ENCODE measurements around the gene MYH11.

Gene MYH11

DNA sequence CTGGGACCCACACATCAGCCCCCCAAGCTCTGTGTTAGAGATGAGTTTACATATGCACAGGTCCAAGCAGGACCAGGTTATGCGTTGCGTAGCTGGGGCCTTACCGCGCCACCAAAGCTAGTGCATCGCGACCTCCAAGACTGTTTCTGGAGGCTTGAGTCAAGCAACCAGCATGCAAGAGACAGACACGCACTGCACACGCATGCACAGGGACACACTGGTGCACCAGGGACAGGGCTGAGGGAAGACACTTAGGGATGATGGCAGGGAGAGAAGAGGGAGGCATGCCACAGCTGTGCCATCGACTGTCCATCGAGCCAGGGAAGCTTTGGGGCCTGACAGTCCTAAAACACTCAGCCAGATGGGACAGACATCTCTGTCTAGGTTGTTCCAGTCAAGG, 72.8 kb downstream of the MYH11 start:
- H3K79me2 ChIP-seq (ENCODE audit: insufficient read depth, low read length): no peaks in the 10 kb centered on the region
- H3K9ac ChIP-seq (ENCODE audit: low read length): no peak overlapping the region
- H4K20me1 ChIP-seq (ENCODE audit: insufficient read depth, low read length): no peaks in the 10 kb centered on the region
- H3K36me3 ChIP-seq (ENCODE audit: insufficient read depth, low read length): no peaks in the 10 kb centered on the region
- H3K9me2 ChIP-seq (ENCODE audit: low read depth, low read length): no peaks in the 10 kb centered on the region
- no peaks in the 10 kb centered on the region for H3K9me3 ChIP-seq (ENCODE audit: low read length)
- H3K27me3 ChIP-seq (ENCODE audit: insufficient read depth, low read length): no peaks in the 10 kb centered on the region; the same call in 1 of the 2 replicates
- no peaks in the 10 kb centered on the region for H3K4me1 ChIP-seq (ENCODE audit: insufficient read depth, low read length, severe bottlenecking)
- H2AFZ ChIP-seq (ENCODE audit: low read length): no peak overlapping the region
- H3K27ac ChIP-seq (ENCODE audit: low read depth, low read length, poor library complexity, severe bottlenecking): no peak overlapping the region
- no peak overlapping the region for H3K4me3 ChIP-seq (ENCODE audit: low read depth, low read length, poor library complexity, severe bottlenecking)
- TF ChIP-seq, protein P1, sequence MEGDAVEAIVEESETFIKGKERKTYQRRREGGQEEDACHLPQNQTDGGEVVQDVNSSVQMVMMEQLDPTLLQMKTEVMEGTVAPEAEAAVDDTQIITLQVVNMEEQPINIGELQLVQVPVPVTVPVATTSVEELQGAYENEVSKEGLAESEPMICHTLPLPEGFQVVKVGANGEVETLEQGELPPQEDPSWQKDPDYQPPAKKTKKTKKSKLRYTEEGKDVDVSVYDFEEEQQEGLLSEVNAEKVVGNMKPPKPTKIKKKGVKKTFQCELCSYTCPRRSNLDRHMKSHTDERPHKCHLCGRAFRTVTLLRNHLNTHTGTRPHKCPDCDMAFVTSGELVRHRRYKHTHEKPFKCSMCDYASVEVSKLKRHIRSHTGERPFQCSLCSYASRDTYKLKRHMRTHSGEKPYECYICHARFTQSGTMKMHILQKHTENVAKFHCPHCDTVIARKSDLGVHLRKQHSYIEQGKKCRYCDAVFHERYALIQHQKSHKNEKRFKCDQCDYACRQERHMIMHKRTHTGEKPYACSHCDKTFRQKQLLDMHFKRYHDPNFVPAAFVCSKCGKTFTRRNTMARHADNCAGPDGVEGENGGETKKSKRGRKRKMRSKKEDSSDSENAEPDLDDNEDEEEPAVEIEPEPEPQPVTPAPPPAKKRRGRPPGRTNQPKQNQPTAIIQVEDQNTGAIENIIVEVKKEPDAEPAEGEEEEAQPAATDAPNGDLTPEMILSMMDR (IDR thresholded peaks at IDR 0.05; ENCODE audit: low read length): no peak
- no peak for TF ChIP-seq EZH2 (IDR thresholded peaks at IDR 0.05; ENCODE audit: borderline replicate concordance, low read length)
- H3F3A ChIP-seq (ENCODE audit: insufficient read depth, low read length): no peaks in the 10 kb centered on the region
- no peak overlapping the region for H3K4me2 ChIP-seq (ENCODE audit: low read length)

DNA sequence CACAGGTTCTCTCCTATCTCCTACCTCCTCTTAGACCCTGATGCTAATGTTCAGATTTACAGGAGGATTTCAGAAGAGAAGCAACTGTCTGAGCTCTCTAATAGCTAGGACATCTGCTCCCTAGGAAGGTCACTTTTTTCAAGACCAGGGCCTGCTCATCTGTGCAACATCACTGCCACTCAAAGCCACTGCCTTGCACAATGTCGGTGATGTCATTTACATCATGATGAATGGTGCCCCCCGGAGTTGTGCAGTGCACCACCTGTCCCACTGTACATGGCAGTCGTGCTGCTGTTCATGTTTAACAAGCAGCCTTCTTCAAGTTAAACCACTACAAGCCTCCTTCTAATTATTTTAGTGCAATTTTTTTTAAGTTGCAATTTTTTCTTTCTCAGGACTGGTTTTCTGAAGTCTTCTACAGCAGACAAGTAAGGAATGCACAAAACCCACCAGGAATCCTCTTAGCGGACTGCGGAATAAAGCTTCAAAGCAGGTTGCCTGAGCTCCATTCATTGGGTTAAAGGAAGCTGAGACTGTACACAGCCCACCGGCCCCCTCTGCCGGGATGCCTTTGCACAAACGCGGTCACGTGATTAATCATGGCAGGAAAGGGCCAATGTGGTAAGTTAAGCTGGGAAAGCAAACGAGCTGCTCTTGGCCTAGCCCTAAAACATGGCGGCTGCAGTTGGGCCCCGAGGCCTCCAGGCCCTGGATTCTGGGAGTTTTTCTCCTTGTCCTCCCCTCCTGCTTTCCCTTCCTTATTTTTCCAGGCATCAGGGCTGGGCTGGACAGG, 74.1 kb downstream of the MYH11 start:
- no peak for TF ChIP-seq EZH2 (IDR thresholded peaks at IDR 0.05; ENCODE audit: borderline replicate concordance, low read length)
- TF ChIP-seq, protein P1 (IDR thresholded peaks at IDR 0.05; ENCODE audit: low read length): no peak
- Histone ChIP-seq H3K9me3 (ENCODE audit: low read length) (no peaks in the 10 kb centered on the region), H4K20me1 (ENCODE audit: insufficient read depth, low read length) (no peaks in the 10 kb centered on the region), H3K27me3 (ENCODE audit: insufficient read depth, low read length) (no peaks in the 10 kb centered on the region; the same call in 1 of the 2 replicates), H3K79me2 (ENCODE audit: insufficient read depth, low read length) (no peaks in the 10 kb centered on the region), H3K4me3 (ENCODE audit: low read depth, low read length, poor library complexity, severe bottlenecking) (no peak overlapping the region), H3K4me2 (ENCODE audit: low read length) (no peak overlapping the region), H3K4me1 (ENCODE audit: insufficient read depth, low read length, severe bottlenecking) (no peaks in the 10 kb centered on the region), H3K36me3 (ENCODE audit: insufficient read depth, low read length) (no peaks in the 10 kb centered on the region), H3K9me2 (ENCODE audit: low read depth, low read length) (no peaks in the 10 kb centered on the region), H3F3A (ENCODE audit: insufficient read depth, low read length) (no peaks in the 10 kb centered on the region), H3K9ac (ENCODE audit: low read length) (no peak overlapping the region), H2AFZ (ENCODE audit: low read length) (no peak overlapping the region), H3K27ac (ENCODE audit: low read depth, low read length, poor library complexity, severe bottlenecking) (no peak overlapping the region)

DNA sequence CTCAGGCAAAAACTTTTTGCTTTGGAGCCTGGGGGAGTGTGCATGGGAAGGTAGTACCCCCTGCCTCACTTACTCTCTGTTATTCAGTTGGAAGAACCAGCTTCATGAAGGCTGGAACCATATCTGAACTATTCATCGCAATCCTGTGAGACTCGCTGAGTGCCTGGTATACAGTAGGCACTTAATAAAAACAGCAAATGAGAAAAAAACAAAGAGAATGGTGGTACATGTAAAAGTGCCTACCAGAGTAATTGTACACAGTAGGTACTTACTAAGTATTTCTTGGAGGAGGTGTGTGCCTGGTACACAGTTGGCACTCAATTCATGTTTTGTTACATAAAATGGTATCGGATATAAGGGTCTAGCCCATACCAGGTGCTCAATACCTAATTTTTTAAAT, 75.2 kb downstream of the MYH11 start:
- H3K4me3 ChIP-seq (ENCODE audit: low read depth, low read length, poor library complexity, severe bottlenecking): no peak overlapping the region
- H3K4me2 ChIP-seq (ENCODE audit: low read length): no peak overlapping the region
- no peak for TF ChIP-seq EZH2 (IDR thresholded peaks at IDR 0.05; ENCODE audit: borderline replicate concordance, low read length)
- no peaks in the 10 kb centered on the region for H3K79me2 ChIP-seq (ENCODE audit: insufficient read depth, low read length)
- no peak overlapping the region for H2AFZ ChIP-seq (ENCODE audit: low read length)
- no peaks in the 10 kb centered on the region; the same call in 1 of the 2 replicates for H3K27me3 ChIP-seq (ENCODE audit: insufficient read depth, low read length)
- no peaks in the 10 kb centered on the region for H3K9me3 ChIP-seq (ENCODE audit: low read length)
- H3K9ac ChIP-seq (ENCODE audit: low read length): no peak overlapping the region
- H3K27ac ChIP-seq (ENCODE audit: low read depth, low read length, poor library complexity, severe bottlenecking): no peak overlapping the region
- H3K4me1 ChIP-seq (ENCODE audit: insufficient read depth, low read length, severe bottlenecking): no peaks in the 10 kb centered on the region
- no peaks in the 10 kb centered on the region for H4K20me1 ChIP-seq (ENCODE audit: insufficient read depth, low read length)
- H3K36me3 ChIP-seq (ENCODE audit: insufficient read depth, low read length): no peaks in the 10 kb centered on the region
- H3K9me2 ChIP-seq (ENCODE audit: low read depth, low read length): no peaks in the 10 kb centered on the region
- H3F3A ChIP-seq (ENCODE audit: insufficient read depth, low read length): no peaks in the 10 kb centered on the region

DNA sequence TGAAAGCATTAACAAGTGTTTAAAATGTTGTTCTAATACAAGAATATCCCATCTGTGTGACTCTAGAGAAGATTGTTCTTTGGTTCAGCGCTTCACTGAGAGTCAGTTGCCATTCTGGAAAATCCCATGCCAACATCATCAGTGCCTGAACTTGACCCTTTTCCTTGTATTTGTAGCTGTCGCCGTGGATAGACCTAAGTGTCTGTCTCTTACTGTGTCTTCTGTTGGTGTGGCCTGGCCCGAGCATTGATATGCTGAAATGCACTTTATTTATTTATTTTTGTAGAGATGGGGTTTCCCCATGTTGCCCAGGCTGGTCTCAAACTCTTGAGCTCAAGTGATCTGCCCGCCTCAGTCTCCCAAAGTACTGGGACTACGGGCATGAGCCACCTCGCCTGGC, 76.0 kb downstream of the MYH11 start:
- no peak overlapping the region for H3K4me2 ChIP-seq (ENCODE audit: low read length)
- H3K9me3 ChIP-seq (ENCODE audit: low read length): no peaks in the 10 kb centered on the region
- no peaks in the 10 kb centered on the region; the same call in 1 of the 2 replicates for H3K27me3 ChIP-seq (ENCODE audit: insufficient read depth, low read length)
- H3K9ac ChIP-seq (ENCODE audit: low read length): no peak overlapping the region
- TF ChIP-seq, protein P1 (IDR thresholded peaks at IDR 0.05; ENCODE audit: low read length): no peak
- TF ChIP-seq EZH2 (IDR thresholded peaks at IDR 0.05; ENCODE audit: borderline replicate concordance, low read length): no peak
- no peaks in the 10 kb centered on the region for H3K36me3 ChIP-seq (ENCODE audit: insufficient read depth, low read length)
- H3K4me3 ChIP-seq (ENCODE audit: low read depth, low read length, poor library complexity, severe bottlenecking): no peak overlapping the region
- no peaks in the 10 kb centered on the region for H3K9me2 ChIP-seq (ENCODE audit: low read depth, low read length)
- H3F3A ChIP-seq (ENCODE audit: insufficient read depth, low read length): no peaks in the 10 kb centered on the region
- H3K4me1 ChIP-seq (ENCODE audit: insufficient read depth, low read length, severe bottlenecking): no peaks in the 10 kb centered on the region
- no peaks in the 10 kb centered on the region for H4K20me1 ChIP-seq (ENCODE audit: insufficient read depth, low read length)
- no peak overlapping the region for H3K27ac ChIP-seq (ENCODE audit: low read depth, low read length, poor library complexity, severe bottlenecking)
- no peaks in the 10 kb centered on the region for H3K79me2 ChIP-seq (ENCODE audit: insufficient read depth, low read length)
- H2AFZ ChIP-seq (ENCODE audit: low read length): no peak overlapping the region

Data from OCI-LY1 (cell line).